K562 (cell line): ENCODE measurements around the gene ARPC1A. TPM values are rescaled to one million over a fixed set of nuclear protein-coding genes. Genes with fewer than 3 reads are reported as not detected.

ENCODE experiments used
- CBFB ChIP-seq: sonication (generic); formaldehyde crosslinking; IDR thresholded peaks from 2 replicates; pipeline ENCODE4 v1.4.0; 2020; ENCODE audit warnings: mild to moderate bottlenecking, missing genetic modification reagents
- E2F1 ChIP-seq: sonication (generic); formaldehyde crosslinking; IDR thresholded peaks from 2 replicates; pipeline ENCODE4 v1.8.1; 2023; ENCODE audit warnings: mild to moderate bottlenecking, missing genetic modification reagents, moderate library complexity
- HLTF ChIP-seq: fragments of 450-650 bp; IDR thresholded peaks from 2 replicates; pipeline ENCODE4 v1.6.1; 2016
- MEF2A ChIP-seq: IDR thresholded peaks from 2 replicates; pipeline ENCODE4 v1.6.1; 2011; ENCODE audit warnings: low read depth, mild to moderate bottlenecking, low read length, moderate library complexity; ENCODE audit not compliant: control insufficient read depth
- MLX ChIP-seq, 2 experiments: fragments of 450-650 bp in 1 of 2; sonication (generic) in 1 of 2; formaldehyde crosslinking; conservative IDR thresholded peaks; 2 replicates each; pipeline versions ENCODE4 v1.4.0 to v1.8.1; 2020 to 2022; ENCODE audit warnings: mild to moderate bottlenecking in 1 of 2, missing genetic modification reagents in 1 of 2
- MYBL2 ChIP-seq, 2 experiments: fragments of 450-650 bp in 1 of 2; sonication (generic) in 1 of 2; formaldehyde crosslinking in 1 of 2; IDR thresholded peaks; 2 replicates each; pipeline versions ENCODE4 v1.6.1 to v1.8.1; 2017 to 2022; ENCODE audit warnings: borderline replicate concordance in 1 of 2, inconsistent platforms in 1 of 2, low read depth in 1 of 2, mild to moderate bottlenecking in 1 of 2, missing genetic modification reagents in 1 of 2, moderate library complexity in 1 of 2
- PCBP1 ChIP-seq: fragments of 200-400 bp; formaldehyde crosslinking; IDR thresholded peaks from 2 replicates; pipeline ENCODE4 v1.6.1; 2018; ENCODE audit warnings: mild to moderate bottlenecking, low read depth, low read length; ENCODE audit not compliant: poor library complexity, severe bottlenecking
- POLR2AphosphoS2 ChIP-seq: IDR thresholded peaks from 2 replicates; pipeline ENCODE4 v1.6.1; 2012; ENCODE audit warnings: low read length, improper control_type of control experiment
- POLR2G ChIP-seq: fragments of 200-400 bp; formaldehyde crosslinking; IDR thresholded peaks from 2 replicates; pipeline ENCODE4 v1.6.1; 2017; ENCODE audit warnings: low read depth, mild to moderate bottlenecking, antibody characterized with exemption, low read length, moderate library complexity
- RBBP5 ChIP-seq: fragments of 200-600 bp; sonication (generic); IDR thresholded peaks from 2 replicates; pipeline ENCODE4 v1.6.1; 2012; ENCODE audit warnings: borderline replicate concordance, mild to moderate bottlenecking, low read length, control low read depth, inconsistent platforms; ENCODE audit not compliant: insufficient read depth, poor library complexity, severe bottlenecking
- RBM22 ChIP-seq: fragments of 200-400 bp; formaldehyde crosslinking; IDR thresholded peaks from 2 replicates; pipeline ENCODE4 v1.6.1; 2018; ENCODE audit warnings: low read length, low read depth; ENCODE audit not compliant: poor library complexity, severe bottlenecking
- ZNF354B ChIP-seq: fragments of 250-450 bp; sonication (Bioruptor Pico); IDR thresholded peaks from 2 replicates; pipeline ENCODE4 v1.4.0; 2020
- ZNF431 ChIP-seq: sonication (generic); formaldehyde crosslinking; IDR thresholded peaks from 2 replicates; pipeline ENCODE4 v1.8.0; 2022; ENCODE audit warnings: mild to moderate bottlenecking, missing genetic modification reagents
- ZNF609 ChIP-seq: sonication (generic); formaldehyde crosslinking; IDR thresholded peaks from 2 replicates; pipeline ENCODE4 v1.8.1; 2023; ENCODE audit warnings: missing genetic modification reagents, mild to moderate bottlenecking, borderline replicate concordance
- polyA plus RNA-seq, 8 experiments: library from polyadenylated mRNA; depleted of rRNA in 4 of 8; stranded (reverse) in 5 of 8; unstranded in 3 of 8; fragments of >200 nt; fragmentation: Nextera tagmentation in 2 of 8; fragmentation: Illumina TruSeq in 1 of 8; extraction: Ambion mirVana in 2 of 8; extraction: Trizol in 1 of 8; gene quantifications; 2 replicates each; pipeline versions ENCODE4 v1.2.1 to v1.2.3, GENCODE V29; 2011 to 2014; ENCODE audit warnings: inconsistent platforms in 1 of 8, missing spikeins in 1 of 8
- total RNA-seq, 7 experiments: library from RNA; depleted of rRNA in 6 of 7; stranded (reverse); fragments of >200 nt in 6 of 7; fragmentation: Illumina TruSeq in 2 of 7; extraction: Trizol in 2 of 7; gene quantifications; 2 replicates each; pipeline versions ENCODE4 v1.2.1 to v1.2.3, GENCODE V29; 2011 to 2021; ENCODE audit warnings: low replicate concordance in 1 of 7

The ARPC1A gene
- total and polyA plus RNA-seq, 9 of the 15 experiments (the other 6 are each of a cell fraction or from before 2014, with no cell fraction given): 39.5 to 151 (median 86.1) TPM

DNA sequence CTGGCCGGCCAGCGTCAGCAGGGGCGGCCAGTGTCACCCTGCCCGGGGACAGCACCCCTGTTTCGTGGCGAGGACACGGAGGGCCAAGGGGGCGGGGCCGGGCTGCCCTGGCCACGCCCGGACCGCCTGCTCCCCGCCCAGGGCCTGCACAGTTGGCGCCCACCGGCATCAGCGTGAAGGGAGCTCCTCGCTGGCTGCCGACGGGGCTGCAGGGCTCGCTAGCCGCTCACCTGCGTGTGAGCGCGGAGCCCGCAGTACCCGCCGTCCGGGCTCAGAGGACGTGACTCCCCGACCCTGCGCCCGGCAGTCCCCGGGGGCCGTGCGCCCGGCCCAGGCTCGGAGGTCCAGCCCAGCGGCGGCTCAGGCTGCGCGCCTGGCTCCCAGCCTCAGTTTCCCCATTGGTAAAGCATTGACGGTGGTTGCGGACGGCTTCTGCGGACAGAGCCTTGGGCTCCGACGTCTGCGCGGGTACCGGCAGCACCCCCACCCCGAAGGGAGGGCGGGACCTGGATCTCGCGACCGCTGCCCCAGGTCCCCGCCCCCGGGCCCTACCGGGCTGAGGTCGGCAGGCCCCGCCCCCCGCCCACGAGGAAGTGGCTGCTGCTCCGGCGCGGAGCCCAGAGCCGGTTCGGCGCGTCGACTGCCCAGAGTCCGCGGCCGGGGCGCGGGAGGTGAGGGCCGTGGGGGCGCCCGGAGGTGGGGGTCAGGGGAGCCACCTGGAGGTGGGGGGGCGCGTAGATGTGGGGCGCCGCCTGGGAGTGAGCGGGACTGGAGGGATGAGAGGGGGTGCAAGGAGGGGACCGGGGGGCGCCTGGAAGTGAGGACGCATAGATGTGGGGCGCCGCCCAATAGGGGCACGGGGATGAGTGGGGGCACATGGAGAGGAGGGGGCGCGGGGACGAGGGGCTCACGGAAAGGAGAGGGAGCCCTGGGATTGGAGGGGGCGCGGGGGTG is 48.7 kb downstream of the ARPC1A start, which contains the start of gene ARPC1B (continued):
- TF ChIP-seq MLX (CRISPR knock-in tag; conservative IDR thresholded peaks at IDR 0.05) (0 out of 4 replicates have a peak, but pooled peaks of 1 of the 2 experiments have one; percentile 46), ZNF609 (CRISPR knock-in tag) (no peak), PCBP1 (no peak), HLTF (no peak), RBM22 (peak; percentile 50), CBFB (CRISPR knock-in tag) (no peak), ZNF431 (CRISPR knock-in tag) (no peak), MEF2A (no peak), E2F1 (CRISPR knock-in tag) (peak; percentile 86), POLR2AphosphoS2 (peak; percentile 67; the same call in 1 of the 2 replicates), POLR2G (peak; percentile 81), MYBL2 (IDR thresholded peaks at IDR 0.05; ENCODE audit: low read depth) (no peak), MYBL2 (CRISPR knock-in tag; IDR thresholded peaks at IDR 0.05; ENCODE audit: borderline replicate concordance) (no peak), ZNF354B (CRISPR knock-in tag) (no peak), RBBP5 (peak; percentile 64)
